Measurements from ENCODE around the gene ZNF691. TPM values are rescaled to one million over a fixed set of nuclear protein-coding genes. Genes with fewer than 3 reads are reported as not detected.

The ZNF691 gene
- total and polyA plus RNA-seq, 2 donors from 2014 or later = 11.7 to 17.3 TPM

DNA sequence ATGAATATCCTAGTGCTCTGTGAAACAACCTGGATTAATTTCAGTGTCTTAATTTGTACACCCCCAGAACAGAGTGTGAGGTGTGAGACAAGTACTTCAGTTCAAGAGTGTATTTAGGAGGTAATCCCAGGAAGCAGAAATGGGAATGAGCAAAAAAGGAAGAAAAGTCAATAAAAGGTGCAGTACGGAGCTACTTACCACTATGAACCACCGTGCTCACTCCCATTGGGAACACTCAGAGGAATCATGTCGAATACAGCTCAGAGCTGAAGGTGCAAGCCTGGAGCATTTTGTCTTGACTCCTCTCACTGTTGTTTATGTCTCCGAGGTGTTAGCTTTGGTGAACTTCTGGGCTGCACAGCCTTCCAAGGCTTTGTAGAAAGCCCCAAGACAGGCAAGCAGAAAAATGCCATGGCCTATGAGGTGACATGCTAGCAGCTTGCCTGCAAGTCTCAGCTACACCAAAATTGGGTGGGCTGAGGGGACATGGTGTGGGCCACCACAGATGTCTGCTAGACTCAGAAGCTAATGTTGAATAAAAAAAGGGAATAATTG lies 21.9 kb upstream of the ZNF691 start:
- DNase-seq (no peak), FAIRE-seq (no peak)
- Histone ChIP-seq H3K9me3 (ENCODE audit: control insufficient read depth in 2 of 3, insufficient read depth in 1 of 3, low read length in 3 of 3) (no peaks in the 10 kb centered on the region), H3K4me3 (ENCODE audit: low read length in 3 of 3) (no peak overlapping the region), H3K27ac (ENCODE audit: low read depth in 2 of 2, low read length in 2 of 2) (no peak overlapping the region), H3K4me1 (ENCODE audit: control insufficient read depth in 2 of 3, insufficient read depth in 2 of 3, low read depth in 1 of 3, low read length in 3 of 3) (peaks cover 0 to 8% (median 2%) of the 10 kb centered on the region in 3 donors), H3K36me3 (ENCODE audit: control insufficient read depth in 2 of 3, insufficient read depth in 3 of 3, low read length in 3 of 3) (no peaks in the 10 kb centered on the region), H3K27me3 (ENCODE audit: control insufficient read depth, insufficient read depth, low read length) (no peaks in the 10 kb centered on the region), H3K9ac (ENCODE audit: low read length in 3 of 3) (no peak overlapping the region)
- TF ChIP-seq, protein P1, sequence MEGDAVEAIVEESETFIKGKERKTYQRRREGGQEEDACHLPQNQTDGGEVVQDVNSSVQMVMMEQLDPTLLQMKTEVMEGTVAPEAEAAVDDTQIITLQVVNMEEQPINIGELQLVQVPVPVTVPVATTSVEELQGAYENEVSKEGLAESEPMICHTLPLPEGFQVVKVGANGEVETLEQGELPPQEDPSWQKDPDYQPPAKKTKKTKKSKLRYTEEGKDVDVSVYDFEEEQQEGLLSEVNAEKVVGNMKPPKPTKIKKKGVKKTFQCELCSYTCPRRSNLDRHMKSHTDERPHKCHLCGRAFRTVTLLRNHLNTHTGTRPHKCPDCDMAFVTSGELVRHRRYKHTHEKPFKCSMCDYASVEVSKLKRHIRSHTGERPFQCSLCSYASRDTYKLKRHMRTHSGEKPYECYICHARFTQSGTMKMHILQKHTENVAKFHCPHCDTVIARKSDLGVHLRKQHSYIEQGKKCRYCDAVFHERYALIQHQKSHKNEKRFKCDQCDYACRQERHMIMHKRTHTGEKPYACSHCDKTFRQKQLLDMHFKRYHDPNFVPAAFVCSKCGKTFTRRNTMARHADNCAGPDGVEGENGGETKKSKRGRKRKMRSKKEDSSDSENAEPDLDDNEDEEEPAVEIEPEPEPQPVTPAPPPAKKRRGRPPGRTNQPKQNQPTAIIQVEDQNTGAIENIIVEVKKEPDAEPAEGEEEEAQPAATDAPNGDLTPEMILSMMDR (IDR thresholded peaks at IDR 0.05; ENCODE audit: borderline replicate concordance, extremely low read depth, insufficient read depth) = no peak
- intact Hi-C loops (cut with DNase I) = no loop called here

DNA sequence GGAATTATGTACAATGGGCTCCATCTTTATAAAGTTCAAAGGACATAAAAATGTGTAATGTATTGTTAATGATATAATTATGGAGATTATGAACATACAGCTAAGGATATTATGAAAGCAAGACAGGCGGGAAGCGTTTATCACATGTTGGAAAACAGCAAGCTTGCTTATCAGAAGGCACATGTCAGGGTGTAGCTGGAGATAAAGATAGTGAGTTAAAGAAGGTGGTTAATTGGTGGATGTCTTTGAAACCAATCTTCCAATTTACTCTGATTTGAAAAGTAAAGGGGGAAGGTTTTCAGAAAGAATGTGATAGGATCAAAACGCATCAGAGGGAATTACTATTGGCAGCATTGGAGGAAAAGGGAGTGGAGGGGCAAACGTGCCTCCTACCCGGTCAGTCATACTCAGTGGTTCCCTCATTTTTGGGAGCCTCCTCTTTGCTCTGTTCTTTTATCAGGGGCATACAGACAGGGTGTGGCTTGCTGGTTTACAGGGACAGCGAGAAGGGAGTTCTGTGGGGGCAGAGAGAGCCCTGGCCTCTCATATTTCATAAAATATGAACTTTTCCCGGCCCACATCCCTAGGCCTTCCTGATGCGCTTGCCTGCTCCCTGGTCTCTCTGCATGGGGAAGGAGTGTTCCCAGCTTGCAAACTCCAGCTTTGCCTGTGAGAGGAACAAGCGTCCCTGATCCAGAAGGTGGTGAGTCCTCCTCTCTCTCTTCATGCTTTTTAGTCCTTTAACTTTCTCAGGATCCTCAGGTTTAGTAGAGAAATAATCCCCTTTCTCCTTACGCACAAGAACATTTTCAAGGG lies 21.2 kb upstream of the ZNF691 start:
- FAIRE-seq = no peak
- TF ChIP-seq, protein P1 (IDR thresholded peaks at IDR 0.05; ENCODE audit: borderline replicate concordance, extremely low read depth, insufficient read depth) = no peak

DNA sequence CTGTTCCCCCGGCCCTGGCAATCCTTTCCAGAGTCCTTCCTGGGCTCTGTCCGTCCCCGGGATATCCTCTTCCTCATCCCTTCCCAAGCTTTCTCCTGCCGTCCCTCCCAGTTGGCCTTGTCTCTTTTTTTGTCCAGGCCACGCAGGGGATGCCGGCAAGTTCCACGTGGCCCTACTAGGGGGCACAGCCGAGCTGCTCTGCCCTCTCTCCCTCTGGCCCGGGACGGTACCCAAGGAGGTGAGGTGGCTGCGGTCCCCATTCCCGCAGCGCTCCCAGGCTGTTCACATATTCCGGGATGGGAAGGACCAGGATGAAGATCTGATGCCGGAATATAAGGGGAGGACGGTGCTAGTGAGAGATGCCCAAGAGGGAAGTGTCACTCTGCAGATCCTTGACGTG lies 15.8 kb upstream of the ZNF691 start:
- peaks cover 0 to 6% (median 4%) of the 10 kb centered on the region in 3 donors for H3K36me3 ChIP-seq (ENCODE audit: control insufficient read depth in 2 of 3, insufficient read depth in 3 of 3, low read length in 3 of 3)
- H3K9me3 ChIP-seq (ENCODE audit: control insufficient read depth in 2 of 3, insufficient read depth in 1 of 3, low read length in 3 of 3) = no peaks in the 10 kb centered on the region
- H3K4me1 ChIP-seq (ENCODE audit: control insufficient read depth in 2 of 3, insufficient read depth in 2 of 3, low read depth in 1 of 3, low read length in 3 of 3) = no peaks in the 10 kb centered on the region
- no peak overlapping the region for H3K9ac ChIP-seq (ENCODE audit: low read length in 3 of 3)
- no peaks in the 10 kb centered on the region for H3K27me3 ChIP-seq (ENCODE audit: control insufficient read depth, insufficient read depth, low read length)
- TF ChIP-seq, protein P1 (IDR thresholded peaks at IDR 0.05; ENCODE audit: borderline replicate concordance, extremely low read depth, insufficient read depth) = no peak
- H3K4me3 ChIP-seq (ENCODE audit: low read length in 3 of 3) = no peak overlapping the region
- DNase-seq (no peak), FAIRE-seq (no peak)
- intact Hi-C loops (cut with DNase I) = no loop called here
- H3K27ac ChIP-seq (ENCODE audit: low read depth in 2 of 2, low read length in 2 of 2) = no peak overlapping the region

More for the DNA sequence above, 21.2 kb upstream of the ZNF691 start:
- Histone ChIP-seq H3K9me3 (ENCODE audit: control insufficient read depth in 2 of 3, insufficient read depth in 1 of 3, low read length in 3 of 3) (no peaks in the 10 kb centered on the region), H3K9ac (ENCODE audit: low read length in 3 of 3) (no peak overlapping the region), H3K4me3 (ENCODE audit: low read length in 3 of 3) (no peak overlapping the region), H3K27me3 (ENCODE audit: control insufficient read depth, insufficient read depth, low read length) (no peaks in the 10 kb centered on the region), H3K27ac (ENCODE audit: low read depth in 2 of 2, low read length in 2 of 2) (no peak overlapping the region), H3K36me3 (ENCODE audit: control insufficient read depth in 2 of 3, insufficient read depth in 3 of 3, low read length in 3 of 3) (peaks cover 0 to 4% (median 2%) of the 10 kb centered on the region in 3 donors), H3K4me1 (ENCODE audit: control insufficient read depth in 2 of 3, insufficient read depth in 2 of 3, low read depth in 1 of 3, low read length in 3 of 3) (peaks cover 0 to 8% (median 2%) of the 10 kb centered on the region in 3 donors)
- intact Hi-C loops (cut with DNase I) = no loop called here
- DNase-seq = peak in 1 of 5 donors; percentile 12

Data from kidney (tissue), 14 donors.